ENCODE measurements around the gene MOB3B.
A peak's percentile ranks its signal among the peaks of the same experiment; 100 is the strongest.

The MOB3B gene

DNA sequence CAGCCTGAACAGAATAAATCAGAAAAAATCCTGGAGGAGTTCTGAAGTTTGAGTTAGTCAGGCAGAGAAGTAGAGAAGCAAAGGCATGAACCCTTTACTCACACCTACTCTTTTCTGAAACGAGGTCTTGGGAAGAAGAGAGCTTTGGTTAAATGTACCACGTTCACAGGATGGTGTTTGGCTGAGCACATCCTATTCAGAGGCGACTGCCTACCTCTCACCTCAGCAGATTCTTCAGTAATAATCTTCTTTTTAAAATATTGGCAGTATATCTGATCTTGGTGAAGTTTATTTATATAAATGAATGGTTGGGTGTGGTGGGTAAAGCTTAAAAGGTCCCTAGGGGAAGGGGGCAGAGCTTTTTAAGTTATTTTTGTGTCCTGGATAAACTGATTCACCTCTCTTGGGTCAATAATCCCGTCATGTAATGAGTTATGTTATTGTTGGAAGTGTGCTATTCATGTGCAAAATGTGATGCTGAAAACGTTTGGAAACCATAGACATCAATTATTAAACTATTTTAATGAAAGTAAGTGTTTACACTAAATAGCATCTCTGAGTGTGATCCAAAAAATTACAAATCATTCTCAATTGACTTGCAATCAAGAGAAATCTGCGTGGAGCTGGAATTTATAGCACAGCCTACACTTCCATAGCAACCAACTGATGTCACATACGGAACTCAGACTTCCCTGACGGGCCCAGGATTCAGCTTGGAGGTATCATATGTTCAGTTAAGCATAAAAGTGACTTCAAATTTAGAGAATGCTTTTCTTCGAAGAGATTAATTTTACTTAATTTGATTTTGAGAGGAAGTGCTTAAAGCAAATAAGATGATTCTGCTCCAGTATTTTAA, 138.3 kb downstream of the MOB3B start:
- DNase-seq = no peak

DNA sequence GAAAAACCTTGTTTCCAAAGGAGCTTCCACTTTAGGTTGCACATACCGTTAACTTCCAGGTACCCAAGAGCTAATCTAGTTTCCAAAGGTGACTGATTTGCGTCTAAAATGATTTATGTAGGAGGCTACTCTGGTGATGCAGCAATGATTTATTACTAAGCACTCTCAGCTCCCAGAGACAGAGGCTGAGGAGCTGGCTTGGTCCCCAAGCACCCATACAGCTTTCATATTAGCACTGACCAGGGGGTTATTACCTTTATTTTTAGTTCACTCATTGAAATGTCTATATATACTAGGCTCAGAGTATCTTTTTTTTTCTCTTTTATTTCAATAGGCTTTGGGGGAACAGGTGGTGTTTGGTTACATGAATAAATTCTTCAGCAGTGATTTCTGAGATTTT, 141.5 kb downstream of the MOB3B start:
- no peak for DNase-seq

DNA sequence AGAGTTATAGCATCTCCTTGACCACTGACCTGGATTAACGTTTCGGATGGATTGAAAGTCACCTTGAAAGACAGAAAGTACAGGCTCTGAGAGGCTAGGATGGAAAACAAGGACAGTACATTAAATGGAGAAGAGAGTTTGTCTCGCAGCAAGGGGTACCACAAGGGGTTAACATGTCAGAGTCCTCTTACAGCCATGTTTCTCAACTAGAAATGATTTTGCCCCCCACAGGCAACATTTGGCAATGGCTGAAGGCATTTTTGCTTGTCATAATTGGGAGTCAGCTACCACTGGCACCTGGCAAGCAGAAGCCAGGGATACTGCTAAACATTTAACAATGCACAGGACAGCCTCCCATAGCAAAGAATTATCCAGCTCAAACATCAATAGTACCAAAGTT, 141.9 kb downstream of the MOB3B start:
- DNase-seq = no peak

DNA sequence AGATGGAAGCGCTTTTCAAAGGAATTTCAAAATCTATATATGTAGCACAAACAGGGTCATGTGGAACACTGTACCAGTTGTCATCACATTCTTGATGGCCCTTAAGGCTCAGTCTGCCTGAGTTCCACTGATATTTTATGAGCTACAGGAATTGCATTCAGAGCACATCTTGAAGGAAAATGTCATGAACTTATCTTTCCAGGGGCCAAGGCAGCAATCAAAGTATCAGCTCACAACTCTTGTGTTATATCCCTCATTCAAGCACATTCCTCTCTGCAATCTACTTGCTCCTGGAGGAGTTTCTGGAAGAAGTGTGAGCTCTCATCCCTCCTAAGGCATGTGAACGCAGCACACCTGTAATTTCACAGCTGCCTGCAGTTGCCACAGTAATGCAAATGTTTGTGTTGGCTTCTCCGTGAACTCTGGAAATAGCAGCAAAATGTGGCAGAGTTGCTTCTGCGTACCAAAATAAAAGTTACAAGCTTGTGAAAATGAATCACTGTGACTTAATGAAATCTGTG, 143.0 kb downstream of the MOB3B start:
- DNase-seq = no peak

DNA sequence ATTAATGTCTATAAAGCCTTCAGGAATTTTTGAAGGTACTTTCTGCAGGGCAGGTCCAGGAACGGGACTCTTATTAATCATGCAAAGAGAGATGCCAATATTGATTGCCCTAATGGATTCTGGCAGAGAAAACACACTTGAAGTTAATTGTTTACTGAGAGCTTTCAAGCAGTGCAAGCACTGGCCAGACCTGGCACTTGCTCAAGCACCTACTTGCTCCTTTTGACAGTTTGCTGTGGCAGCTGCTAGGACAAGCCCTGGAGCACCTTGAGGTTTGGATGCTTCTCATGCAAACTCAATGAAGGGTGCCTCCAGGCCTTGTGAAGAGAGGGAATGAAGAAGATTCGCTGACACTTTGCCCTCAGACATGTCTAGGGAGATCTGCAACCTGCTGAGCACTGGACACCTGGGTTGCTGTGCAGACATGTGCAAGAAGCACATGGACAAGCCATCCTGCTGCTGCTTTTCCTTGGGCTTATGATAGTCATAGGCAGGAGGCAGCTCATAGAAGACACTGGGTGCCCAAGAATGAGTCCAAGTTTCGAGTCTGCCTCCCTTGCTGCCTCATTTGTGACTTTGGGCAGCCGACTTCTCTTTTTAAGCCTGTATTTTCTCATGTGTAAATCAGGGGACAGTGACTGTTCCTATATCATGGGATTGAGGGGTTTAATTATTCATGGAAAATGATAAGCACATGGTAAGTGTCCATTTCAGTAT, 143.8 kb downstream of the MOB3B start:
- no peak for DNase-seq

DNA sequence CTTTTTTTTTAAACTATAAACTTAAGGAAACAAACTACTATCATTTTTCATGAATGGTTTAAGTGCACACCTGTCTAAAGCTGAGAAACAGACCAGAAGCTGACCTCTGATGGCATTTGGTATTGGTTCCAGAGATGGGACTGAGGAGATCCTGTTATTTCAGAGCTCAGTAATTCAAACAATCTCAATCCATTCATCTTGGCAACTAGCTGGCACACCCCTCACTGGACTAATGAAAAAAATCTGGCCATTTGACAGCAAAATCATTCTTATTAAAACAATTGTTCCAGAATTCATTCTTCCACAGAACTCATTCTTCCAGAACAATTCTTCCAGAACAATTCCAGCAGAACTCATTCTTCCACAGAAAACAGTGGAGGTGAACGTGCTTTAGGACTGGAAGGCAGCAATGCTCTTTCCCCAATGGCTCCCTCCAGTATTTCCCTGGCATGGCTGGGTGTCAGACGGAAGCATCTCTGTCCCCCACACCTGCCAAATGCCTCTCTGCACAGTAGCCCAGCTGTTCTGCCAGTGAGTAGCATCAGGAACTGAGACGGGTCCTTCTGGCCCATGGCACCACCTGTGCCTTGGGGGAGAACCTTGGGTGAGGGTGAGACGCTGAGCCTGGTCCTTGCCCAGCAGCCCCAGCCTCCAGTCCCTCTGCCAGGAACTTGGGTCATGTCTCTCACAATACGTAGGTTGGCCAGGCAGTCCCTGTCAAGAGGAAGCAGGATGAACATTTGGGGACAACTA, 145.2 kb downstream of the MOB3B start:
- no peak for DNase-seq

DNA sequence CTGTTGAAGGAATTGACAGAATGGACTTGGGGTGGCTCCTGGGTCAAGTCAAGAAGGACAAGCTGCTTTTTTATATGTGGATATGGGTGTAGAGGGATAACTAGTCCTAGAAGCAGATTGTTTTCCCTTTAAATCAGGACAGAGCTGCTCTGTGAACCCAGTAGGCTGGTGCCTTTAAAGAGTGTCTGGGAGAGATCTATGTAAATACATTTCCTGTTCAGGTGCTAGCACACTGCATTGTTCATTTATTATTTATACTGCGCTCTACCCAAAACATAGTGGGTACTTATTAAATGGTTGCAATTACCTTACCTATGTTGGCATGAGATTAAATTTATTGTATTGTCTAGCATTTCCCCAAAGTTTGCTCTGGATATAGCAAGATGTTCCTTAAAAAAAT, 146.1 kb downstream of the MOB3B start:
- no peak for DNase-seq

DNA sequence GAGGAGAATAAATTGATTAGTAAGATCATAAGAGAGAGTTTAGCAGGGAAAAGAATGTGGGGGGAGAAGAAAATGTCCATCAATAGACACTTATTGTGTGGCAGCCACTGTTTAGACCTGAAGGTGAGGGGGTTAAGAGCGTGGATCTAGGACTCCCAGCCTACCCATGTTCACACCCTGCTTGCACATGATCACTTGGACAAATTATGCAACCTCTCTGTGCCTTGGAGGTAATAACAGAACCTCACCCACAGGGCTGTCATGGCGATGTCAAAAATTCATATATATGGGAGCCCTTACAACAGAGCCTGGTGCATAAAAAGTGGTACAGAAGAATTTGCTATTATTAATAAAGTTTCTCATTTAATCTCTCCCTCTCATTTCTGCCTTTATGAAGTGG, 146.6 kb downstream of the MOB3B start:
- DNase-seq = no peak

DNA sequence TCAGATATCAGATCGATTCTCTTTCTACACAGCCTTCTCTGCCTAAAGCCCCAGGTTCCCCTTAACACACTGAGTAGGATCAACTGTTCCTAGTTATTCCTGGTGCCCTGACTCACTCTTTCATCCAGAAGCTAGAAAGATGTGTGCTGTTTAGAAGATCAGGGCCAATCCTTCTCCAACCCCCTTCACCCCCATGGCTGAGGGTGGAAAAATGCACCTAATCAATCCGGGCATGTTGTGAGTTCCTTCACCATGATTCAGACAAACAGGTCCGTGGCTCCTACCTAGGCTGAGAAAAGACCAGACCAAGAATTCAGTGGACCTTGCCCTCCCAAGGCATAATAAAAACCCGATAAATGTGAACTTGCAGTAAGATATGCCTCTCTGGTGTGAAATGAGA, 147.3 kb downstream of the MOB3B start:
- no peak for DNase-seq

DNA sequence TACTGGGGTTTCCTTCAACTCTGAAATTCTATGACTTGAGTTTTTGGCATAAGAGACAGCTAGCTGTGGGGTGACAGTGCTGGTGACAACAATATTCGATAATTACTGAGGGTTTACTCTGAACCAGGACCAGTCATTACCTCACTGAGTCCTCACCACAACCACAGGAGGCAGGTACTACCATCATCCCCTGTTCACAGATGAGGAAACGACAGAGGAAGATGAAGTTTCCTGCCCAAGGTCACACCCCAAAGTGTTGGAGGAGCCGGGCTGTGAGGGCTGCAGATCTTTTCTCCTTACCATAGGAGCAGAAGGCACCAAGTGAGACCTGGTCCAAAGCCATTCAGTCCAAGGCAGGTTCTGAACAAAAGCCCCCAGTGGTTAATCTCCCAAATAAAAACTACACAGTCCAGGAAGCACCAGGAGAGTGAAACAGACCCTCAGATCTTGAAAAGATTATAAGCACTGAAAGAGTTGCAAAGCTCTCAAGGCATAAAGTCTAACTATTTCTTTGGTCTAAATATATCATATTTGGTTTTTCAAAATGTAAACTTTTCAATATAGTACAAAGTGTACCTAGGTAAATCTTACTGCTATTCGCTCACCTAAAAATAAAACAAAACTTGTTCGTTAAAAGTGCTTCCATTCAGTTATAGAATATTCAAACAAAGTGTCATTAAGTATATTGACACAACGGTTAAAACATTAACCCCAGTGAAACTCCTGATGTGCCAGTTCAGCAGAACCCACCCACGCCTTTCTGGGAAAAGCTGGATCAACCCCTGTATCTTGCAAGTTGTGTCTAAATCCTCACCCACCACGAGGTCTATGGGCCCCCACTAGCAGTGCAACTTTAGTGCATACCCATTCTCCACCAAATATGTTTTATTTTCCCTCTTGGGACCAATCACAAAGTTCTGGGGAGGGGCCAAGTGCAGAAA, 150.0 kb downstream of the MOB3B start:
- DNase-seq = no peak

DNA sequence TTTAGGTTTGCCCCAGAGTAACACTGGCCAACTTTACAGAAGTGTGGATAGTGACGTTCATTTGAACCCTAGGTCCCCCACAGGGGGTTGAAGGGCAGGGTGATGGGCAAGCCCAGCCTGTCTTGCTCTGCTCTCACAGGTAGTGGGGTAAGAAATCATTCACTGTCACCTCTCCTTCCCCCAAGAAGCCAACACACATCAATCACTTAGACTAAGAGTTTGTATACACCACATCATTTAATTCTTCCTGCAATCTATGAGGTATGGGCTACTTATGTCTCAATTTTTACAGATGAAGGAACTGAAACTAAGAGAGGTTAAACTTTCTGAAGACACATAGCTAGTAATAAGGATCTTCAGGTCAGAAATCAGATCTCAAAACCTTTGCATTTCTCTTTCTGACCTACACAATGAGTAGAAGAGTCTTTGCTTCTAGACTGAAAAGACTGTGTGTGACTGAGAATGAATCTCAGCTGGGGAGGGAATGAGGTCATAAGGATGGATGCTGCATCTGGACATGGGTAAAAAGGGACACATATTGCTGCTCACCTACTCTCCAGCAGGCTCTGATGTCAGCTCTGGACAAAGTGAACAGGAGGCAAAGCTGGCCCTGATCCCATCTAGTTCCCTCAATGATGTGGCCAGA, 151.7 kb downstream of the MOB3B start:
- no peak for DNase-seq

DNA sequence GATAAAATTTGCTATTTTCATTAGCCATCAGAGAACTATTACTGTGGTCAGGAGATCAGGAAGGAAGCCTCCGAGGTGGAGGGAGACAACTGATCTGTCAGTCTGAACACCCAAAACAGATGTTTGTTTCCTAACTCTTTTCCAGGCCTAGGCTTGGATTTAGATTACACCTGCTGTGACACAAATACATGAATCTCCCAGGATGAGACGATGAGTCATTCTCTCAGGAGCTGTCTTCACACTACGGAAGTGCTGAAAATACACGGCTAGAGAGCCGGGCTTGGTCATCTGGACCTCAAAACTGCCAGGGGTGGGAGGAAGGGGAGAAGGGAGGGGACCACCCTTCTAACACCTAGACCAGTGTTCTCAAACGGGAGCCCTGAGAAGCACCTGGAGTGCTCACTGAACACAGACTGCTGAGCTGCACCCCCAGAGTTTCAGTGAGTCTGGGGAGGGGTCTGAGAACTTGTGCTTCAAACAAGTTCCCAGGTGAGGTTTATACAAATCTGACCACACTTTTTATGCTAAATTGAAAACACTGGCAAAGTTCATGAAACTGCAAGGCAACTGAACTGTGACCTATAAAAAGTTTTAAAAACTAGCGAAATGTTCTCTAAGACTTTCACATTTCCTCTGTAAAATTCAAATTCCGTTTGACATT, 152.3 kb downstream of the MOB3B start:
- DNase-seq = no peak

DNA sequence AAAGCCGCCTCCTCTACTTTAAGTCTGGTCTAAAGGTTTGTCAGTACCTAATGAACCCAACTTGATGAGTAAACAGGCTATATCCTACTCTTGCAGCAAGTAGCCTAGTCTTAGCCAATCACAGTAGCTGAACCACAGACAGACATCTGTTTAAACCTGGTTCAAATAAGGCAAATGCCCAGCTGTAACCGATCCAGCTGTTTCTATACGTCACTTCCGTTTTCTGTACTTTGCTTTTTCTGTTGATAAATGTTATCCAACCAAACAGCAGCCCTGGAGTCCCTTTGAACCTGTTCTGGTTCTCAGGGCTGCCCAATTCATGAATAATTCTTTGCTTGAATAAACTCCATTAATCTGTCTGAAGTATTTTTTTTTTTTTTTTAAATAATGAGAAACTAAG, 155.8 kb downstream of the MOB3B start:
- no peak for DNase-seq

DNA sequence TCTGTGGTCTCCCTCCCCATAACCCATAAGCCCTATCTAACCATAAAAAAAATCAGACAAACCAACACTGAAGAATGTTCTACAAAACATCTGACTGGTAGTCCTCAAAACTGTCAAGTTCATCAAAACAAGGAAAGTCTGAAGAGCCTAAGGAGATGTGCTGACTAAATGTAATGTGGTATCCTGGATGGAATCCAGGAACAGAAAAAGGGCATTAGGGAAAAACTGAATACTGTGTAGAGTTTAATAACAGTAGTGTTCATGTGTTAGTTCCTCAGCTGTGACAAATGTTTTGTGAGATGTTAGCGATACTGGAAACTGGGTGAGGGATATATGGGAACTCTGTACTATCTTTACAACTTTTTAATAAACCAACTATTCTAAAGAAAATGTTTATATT, 157.0 kb downstream of the MOB3B start:
- DNase-seq = no peak

DNA sequence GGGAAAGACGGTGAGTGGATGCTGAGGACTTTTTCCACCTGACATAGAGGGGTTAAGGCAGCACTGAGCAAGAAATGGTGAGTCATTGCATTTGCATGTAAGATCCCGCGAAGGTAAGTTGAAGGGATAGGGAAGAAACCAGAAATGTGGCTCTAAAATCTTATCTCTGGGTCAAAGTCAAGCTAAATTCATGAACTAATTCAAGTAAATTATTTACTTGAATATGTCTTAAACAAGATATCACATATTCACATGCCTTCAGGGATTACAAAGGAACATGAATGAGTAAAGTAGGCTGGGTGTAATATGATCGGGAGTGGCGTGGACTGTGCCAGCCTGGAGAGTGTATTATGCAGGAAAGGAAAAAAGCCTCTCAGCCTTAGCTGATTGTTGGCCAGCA, 158.2 kb downstream of the MOB3B start:
- no peak for DNase-seq

DNA sequence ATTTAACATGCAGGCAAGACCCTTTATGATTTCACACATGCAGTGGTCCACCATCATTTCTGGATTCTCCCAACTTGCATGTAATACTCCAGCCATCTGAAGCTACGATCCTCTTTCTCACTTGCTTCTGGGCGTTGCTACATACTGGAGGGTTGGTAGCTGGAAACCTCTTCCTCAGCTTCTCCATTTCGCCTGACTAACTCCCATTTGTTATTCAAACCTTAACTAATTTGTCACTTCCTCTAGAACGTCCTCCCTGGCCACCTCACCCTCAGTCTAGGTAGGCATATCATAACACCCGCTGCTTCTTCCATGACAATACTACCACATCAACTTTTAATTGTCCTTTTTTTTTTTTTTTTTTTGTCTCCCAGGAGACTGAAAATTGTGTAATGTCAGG, 160.0 kb downstream of the MOB3B start:
- no peak for DNase-seq

DNA sequence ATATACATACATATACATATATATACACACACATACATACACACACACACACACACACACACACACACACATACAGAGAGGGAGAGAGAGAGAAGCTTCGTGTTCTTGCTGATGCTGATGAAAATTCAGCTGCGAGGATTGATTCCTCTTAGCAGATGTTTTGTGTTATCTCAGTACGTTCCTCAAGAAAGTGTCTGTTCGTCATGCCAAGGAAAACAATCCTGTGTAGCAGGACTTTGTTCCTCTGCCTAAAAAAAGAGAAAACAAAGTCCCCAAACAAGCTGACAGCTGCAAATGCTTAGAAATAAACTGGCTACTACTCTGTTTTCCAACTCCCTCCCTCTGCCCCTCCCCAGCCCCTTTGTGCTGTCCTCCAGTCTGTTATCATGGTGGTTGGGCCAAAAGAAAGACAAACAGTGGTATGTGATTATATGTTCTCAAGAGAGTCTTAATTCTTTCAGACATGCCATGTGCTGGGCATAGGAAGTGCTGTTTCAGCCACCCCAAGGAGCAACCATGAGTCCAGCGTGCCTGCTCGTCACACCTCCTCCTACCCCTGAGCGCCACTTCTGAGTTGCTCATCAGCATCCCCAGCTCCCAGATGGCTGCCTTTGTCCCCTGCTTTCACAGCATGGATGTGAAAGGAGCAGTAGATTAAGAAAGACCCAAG, 161.2 kb downstream of the MOB3B start:
- peak; percentile 64 for DNase-seq

DNA sequence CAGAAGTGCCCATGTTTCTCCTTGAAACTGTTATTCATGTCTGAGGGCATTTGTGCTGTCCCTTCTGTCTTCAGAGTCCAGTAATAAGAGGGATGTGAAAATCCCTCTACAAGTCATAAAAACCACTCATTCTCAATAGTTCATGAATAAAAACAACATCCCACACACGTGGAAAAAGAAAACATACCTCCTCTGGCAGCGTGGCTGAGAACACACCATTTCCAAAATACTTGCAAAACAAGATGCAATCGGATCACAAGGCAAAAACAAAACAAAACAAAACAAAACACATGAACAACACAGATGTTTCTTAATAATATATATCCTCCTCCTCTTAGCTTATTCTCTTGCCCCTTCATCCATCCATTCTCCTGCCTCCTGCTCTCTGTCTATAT, 161.7 kb downstream of the MOB3B start:
- DNase-seq = no peak

DNA sequence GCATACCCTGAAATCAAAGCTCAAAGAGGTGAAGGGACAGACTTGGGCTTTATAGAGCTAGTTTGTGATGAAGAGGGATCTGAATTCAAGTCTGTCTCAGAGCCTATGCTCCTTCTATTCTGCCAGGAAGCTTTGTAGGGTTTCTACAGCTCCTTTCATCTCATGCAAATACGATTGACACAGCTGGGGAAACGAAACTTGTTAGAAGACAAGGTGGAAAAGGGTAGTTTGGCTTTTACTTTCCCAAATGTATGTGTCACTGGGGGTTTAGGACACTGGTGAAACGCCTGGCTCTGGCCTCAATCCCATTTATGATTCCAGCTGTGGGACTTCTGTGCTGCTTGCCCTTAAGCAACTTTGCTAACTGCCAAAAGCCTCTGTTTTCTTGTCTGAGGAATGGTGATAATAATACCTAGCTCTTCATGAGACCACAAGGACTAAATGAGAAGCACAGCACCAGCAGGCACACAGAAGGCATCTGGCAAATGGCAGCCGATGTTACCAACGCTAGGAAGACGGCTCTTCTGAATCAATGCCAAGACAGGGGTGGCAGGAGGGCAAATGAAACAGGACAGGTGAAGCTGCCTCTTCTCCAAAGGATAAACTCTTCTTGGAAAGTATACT, 162.3 kb downstream of the MOB3B start:
- DNase-seq = no peak
